ENCODE data around the gene VAV1. TPM values are rescaled to one million over a fixed set of nuclear protein-coding genes. Genes with fewer than 3 reads are reported as not detected.

VAV1 gene
- total and polyA plus RNA-seq, 2 of the 13 experiments (the other 11 are each of a cell fraction or from before 2014, with no cell fraction given), result not detected

DNA sequence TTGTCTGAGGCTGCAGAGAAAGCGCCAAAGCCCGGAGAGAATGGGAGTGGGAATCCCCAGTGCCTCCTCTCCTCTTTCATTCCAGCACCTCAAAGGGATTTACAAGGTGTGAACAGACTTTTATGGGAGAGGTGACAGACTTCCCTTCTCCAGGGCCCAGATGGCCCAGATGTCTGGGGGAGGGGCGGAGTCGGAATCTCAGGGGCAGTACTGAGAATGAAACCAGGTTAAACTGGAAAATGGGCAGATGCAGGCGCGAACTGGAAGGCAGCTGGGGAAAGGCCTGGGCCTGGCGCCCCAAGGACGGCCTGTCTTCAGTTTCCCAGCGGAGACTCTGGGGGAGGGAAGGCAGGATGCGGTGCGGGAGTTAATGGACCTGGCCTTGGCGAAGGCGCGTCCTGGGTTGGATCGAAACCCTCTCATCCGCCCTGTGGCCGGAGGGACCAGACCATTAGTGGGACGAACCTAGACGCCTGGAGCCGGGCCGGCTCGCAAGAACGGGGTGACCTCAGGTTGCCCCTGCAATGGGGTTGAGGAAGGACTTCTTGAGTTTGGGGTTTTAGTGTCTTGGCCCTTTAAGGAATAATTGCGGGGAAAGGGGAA, 33.6 kb upstream of the VAV1 start (continued):
- TF ChIP-seq ZNF564 (CRISPR knock-in tag; IDR thresholded peaks at IDR 0.05) (peak; percentile 62; the same call in 1 of the 2 replicates), SMAD1 (CRISPR knock-in tag; IDR thresholded peaks at IDR 0.05; ENCODE audit: borderline replicate concordance, low read depth) (peak; percentile 72; the same call in 1 of the 2 replicates), ZNF275 (CRISPR knock-in tag; IDR thresholded peaks at IDR 0.05; ENCODE audit: borderline replicate concordance) (no peak), SALL1 (CRISPR knock-in tag; IDR thresholded peaks at IDR 0.05) (no peak), KLF15 (CRISPR knock-in tag; IDR thresholded peaks at IDR 0.05; ENCODE audit: borderline replicate concordance) (no peak), SP4 (CRISPR knock-in tag; IDR thresholded peaks at IDR 0.05) (no peak), XBP1 (CRISPR knock-in tag; IDR thresholded peaks at IDR 0.05) (no peak), GLI4 (CRISPR knock-in tag; IDR thresholded peaks at IDR 0.05; ENCODE audit: borderline replicate concordance) (no peak), ZNF562 (CRISPR knock-in tag; IDR thresholded peaks at IDR 0.05; ENCODE audit: borderline replicate concordance) (no peak), JUNB (CRISPR knock-in tag; IDR thresholded peaks at IDR 0.05; ENCODE audit: borderline replicate concordance) (no peak), FOXK1 (CRISPR knock-in tag; IDR thresholded peaks at IDR 0.05; ENCODE audit: borderline replicate concordance, low read depth) (no peak), E2F1 (CRISPR knock-in tag; IDR thresholded peaks at IDR 0.05) (no peak), ZNF563 (CRISPR knock-in tag; IDR thresholded peaks at IDR 0.05) (no peak), NRL (CRISPR knock-in tag; IDR thresholded peaks at IDR 0.05; ENCODE audit: borderline replicate concordance) (0 out of 2 replicates have a peak, but pooled peaks have one; percentile 17), PCBP2 (optimal IDR thresholded peaks at IDR 0.05; ENCODE audit: low read depth, low read length, poor library complexity, severe bottlenecking) (no peak), ZNF350 (CRISPR knock-in tag; IDR thresholded peaks at IDR 0.05; ENCODE audit: borderline replicate concordance, low read depth) (0 out of 2 replicates have a peak, but pooled peaks have one; percentile 8), ZNF644 (CRISPR knock-in tag; IDR thresholded peaks at IDR 0.05; ENCODE audit: low read depth) (no peak), FIP1L1 (IDR thresholded peaks at IDR 0.05; ENCODE audit: borderline replicate concordance, insufficient read depth, low read depth, low read length) (no peak)
- TF ChIP-seq, protein P1, sequence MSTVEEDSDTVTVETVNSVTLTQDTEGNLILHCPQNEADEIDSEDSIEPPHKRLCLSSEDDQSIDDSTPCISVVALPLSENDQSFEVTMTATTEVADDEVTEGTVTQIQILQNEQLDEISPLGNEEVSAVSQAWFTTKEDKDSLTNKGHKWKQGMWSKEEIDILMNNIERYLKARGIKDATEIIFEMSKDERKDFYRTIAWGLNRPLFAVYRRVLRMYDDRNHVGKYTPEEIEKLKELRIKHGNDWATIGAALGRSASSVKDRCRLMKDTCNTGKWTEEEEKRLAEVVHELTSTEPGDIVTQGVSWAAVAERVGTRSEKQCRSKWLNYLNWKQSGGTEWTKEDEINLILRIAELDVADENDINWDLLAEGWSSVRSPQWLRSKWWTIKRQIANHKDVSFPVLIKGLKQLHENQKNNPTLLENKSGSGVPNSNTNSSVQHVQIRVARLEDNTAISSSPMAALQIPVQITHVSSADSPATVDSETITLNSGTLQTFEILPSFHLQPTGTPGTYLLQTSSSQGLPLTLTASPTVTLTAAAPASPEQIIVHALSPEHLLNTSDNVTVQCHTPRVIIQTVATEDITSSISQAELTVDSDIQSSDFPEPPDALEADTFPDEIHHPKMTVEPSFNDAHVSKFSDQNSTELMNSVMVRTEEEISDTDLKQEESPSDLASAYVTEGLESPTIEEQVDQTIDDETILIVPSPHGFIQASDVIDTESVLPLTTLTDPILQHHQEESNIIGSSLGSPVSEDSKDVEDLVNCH (CRISPR knock-in tag; IDR thresholded peaks at IDR 0.05), result no peak
- TF ChIP-seq, protein P2, sequence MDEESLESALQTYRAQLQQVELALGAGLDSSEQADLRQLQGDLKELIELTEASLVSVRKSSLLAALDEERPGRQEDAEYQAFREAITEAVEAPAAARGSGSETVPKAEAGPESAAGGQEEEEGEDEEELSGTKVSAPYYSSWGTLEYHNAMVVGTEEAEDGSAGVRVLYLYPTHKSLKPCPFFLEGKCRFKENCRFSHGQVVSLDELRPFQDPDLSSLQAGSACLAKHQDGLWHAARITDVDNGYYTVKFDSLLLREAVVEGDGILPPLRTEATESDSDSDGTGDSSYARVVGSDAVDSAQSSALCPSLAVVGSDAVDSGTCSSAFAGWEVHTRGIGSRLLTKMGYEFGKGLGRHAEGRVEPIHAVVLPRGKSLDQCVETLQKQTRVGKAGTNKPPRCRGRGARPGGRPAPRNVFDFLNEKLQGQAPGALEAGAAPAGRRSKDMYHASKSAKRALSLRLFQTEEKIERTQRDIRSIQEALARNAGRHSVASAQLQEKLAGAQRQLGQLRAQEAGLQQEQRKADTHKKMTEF (CRISPR knock-in tag; IDR thresholded peaks at IDR 0.05), result no peak; the same call in 1 of the 2 replicates
- TF ChIP-seq, protein P3, sequence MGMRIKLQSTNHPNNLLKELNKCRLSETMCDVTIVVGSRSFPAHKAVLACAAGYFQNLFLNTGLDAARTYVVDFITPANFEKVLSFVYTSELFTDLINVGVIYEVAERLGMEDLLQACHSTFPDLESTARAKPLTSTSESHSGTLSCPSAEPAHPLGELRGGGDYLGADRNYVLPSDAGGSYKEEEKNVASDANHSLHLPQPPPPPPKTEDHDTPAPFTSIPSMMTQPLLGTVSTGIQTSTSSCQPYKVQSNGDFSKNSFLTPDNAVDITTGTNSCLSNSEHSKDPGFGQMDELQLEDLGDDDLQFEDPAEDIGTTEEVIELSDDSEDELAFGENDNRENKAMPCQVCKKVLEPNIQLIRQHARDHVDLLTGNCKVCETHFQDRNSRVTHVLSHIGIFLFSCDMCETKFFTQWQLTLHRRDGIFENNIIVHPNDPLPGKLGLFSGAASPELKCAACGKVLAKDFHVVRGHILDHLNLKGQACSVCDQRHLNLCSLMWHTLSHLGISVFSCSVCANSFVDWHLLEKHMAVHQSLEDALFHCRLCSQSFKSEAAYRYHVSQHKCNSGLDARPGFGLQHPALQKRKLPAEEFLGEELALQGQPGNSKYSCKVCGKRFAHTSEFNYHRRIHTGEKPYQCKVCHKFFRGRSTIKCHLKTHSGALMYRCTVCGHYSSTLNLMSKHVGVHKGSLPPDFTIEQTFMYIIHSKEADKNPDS (CRISPR knock-in tag; IDR thresholded peaks at IDR 0.05), result no peak
